ENCODE measurements around the gene MTR. TPM values are rescaled to one million over a fixed set of nuclear protein-coding genes. Genes with fewer than 3 reads are reported as not detected.

MTR gene
- total RNA-seq, 1 experiment from 2014 or later, result 24.6 TPM

DNA sequence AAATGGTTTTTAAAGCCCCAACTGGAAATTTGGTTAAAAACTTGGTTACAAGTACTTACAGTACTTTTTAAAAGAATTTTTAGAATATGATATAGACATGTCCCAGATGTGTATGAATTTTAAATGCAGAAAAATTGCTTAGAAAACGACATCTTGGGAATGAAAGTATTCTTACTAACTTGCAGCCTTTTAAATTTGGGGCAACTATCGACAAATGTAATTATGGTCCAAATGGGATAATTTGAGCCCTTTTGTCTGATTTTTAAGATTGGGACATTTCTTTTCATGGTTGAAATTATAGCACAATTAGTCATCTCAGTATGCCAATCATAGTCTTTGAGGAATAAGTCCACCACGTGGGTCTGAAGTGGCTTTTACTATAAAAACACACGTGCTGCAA is 43.2 kb upstream of the MTR start:
- BruUV-seq (replicated peaks), result no TSS peak
- no peak overlapping the region for H2AFZ ChIP-seq (ENCODE audit: low read depth, low read length, poor library complexity, severe bottlenecking)
- no peak overlapping the region for H3K4me2 ChIP-seq (ENCODE audit: low read length)
- H3K27ac ChIP-seq (ENCODE audit: low read depth, low read length), result no peak overlapping the region
- CTCF ChIA-PET, result no interaction called here
- H3K27me3 ChIP-seq (ENCODE audit: insufficient read depth, low read length), result no peaks in the 10 kb centered on the region
- DNase-seq (ENCODE audit: low read depth, low spot score) (no peak), ATAC-seq (no peak)
- H3K36me3 ChIP-seq (ENCODE audit: control insufficient read depth in 1 of 2, insufficient read depth in 2 of 2, low read length in 2 of 2), result no peaks in the 10 kb centered on the region
- H3K9me2 ChIP-seq (ENCODE audit: insufficient read depth), result no peaks in the 10 kb centered on the region
- no peak overlapping the region for H3K9ac ChIP-seq (ENCODE audit: low read length)
- H3K4me3 ChIP-seq (replicated peaks in 1 of 2; ENCODE audit: low read depth in 1 of 2, low read length in 2 of 2), result no peak overlapping the region
- intact Hi-C loops (cut with micrococcal nuclease), result loop anchor here (2.0 to 5.0 kb wide), 2 partner anchors 373 to 810 kb away; no protein-coding TSS in a partner anchor
- POLR2A ChIA-PET, result no interaction called here
- H3K79me2 ChIP-seq (ENCODE audit: insufficient read depth, low read length), result no peaks in the 10 kb centered on the region
- TF ChIP-seq ZNF274 (IDR thresholded peaks at IDR 0.05; ENCODE audit: low read depth, low read length) (no peak), EZH2phosphoT487 (IDR thresholded peaks at IDR 0.05; ENCODE audit: borderline replicate concordance) (no peak), CEBPB (IDR thresholded peaks at IDR 0.05; ENCODE audit: low read depth) (no peak), CBX3 (IDR thresholded peaks at IDR 0.05; ENCODE audit: low read depth) (no peak), TCF7L2 (IDR thresholded peaks at IDR 0.05; ENCODE audit: borderline replicate concordance, extremely low read depth, insufficient read depth, insufficient read length) (no peak), SRF (IDR thresholded peaks at IDR 0.05; ENCODE audit: low read depth) (no peak), SIN3A (IDR thresholded peaks at IDR 0.05; ENCODE audit: low read depth) (no peak), ELF1 (IDR thresholded peaks at IDR 0.05; ENCODE audit: borderline replicate concordance, low read depth) (no peak), ZFX (IDR thresholded peaks at IDR 0.05) (no peak), POLR2AphosphoS5 (IDR thresholded peaks at IDR 0.05; ENCODE audit: low read depth, low read length) (no peak), ZBTB33 (IDR thresholded peaks at IDR 0.05; ENCODE audit: extremely low read depth, insufficient replicate concordance, low read length) (no peak), EGR1 (IDR thresholded peaks at IDR 0.05; ENCODE audit: low read depth) (no peak), JUND (IDR thresholded peaks at IDR 0.05) (no peak), POLR2A (IDR thresholded peaks at IDR 0.05; ENCODE audit: borderline replicate concordance, extremely low read depth, insufficient read depth, insufficient read length) (no peak), EZH2 (IDR thresholded peaks at IDR 0.05) (no peak), SP1 (IDR thresholded peaks at IDR 0.05; ENCODE audit: low read depth) (no peak)
- TF ChIP-seq, protein P1, sequence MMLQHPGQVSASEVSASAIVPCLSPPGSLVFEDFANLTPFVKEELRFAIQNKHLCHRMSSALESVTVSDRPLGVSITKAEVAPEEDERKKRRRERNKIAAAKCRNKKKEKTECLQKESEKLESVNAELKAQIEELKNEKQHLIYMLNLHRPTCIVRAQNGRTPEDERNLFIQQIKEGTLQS (IDR thresholded peaks at IDR 0.05), result no peak
- TF ChIP-seq, protein P2, sequence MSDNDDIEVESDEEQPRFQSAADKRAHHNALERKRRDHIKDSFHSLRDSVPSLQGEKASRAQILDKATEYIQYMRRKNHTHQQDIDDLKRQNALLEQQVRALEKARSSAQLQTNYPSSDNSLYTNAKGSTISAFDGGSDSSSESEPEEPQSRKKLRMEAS (IDR thresholded peaks at IDR 0.05), result no peak
- no peaks in the 10 kb centered on the region for H3K9me3 ChIP-seq (ENCODE audit: control insufficient read depth in 1 of 2, insufficient read depth in 1 of 2, low read depth in 1 of 2, low read length in 2 of 2)
- H4K20me1 ChIP-seq (ENCODE audit: insufficient read depth), result no peaks in the 10 kb centered on the region
- RAD21 ChIA-PET (ENCODE audit: low non-redundant PET in 1 of 2, low total read pairs in 2 of 2, uncharacterized antibody in 2 of 2, unreplicated experiment in 2 of 2), result interaction anchor here in 1 of 2 experiments (0.6 kb wide), 1 partner anchor 112 kb away, joined by 7 read pairs; no protein-coding TSS in a partner anchor
- no peaks in the 10 kb centered on the region for H3K4me1 ChIP-seq (ENCODE audit: control insufficient read depth in 1 of 2, insufficient read depth in 2 of 2, low read length in 2 of 2)

All from HCT116 (cell line).